Activated naive CD4-positive, alpha-beta T cell treated with Interleukin-2 at 50 U/mL for 16 hours (primary cell): ENCODE results near the gene MMEL1.

ENCODE experiments used
- DNase-seq: peaks from one replicate; pipeline ENCODE4 v3.0.0-alpha.2; 2020

The MMEL1 gene

DNA sequence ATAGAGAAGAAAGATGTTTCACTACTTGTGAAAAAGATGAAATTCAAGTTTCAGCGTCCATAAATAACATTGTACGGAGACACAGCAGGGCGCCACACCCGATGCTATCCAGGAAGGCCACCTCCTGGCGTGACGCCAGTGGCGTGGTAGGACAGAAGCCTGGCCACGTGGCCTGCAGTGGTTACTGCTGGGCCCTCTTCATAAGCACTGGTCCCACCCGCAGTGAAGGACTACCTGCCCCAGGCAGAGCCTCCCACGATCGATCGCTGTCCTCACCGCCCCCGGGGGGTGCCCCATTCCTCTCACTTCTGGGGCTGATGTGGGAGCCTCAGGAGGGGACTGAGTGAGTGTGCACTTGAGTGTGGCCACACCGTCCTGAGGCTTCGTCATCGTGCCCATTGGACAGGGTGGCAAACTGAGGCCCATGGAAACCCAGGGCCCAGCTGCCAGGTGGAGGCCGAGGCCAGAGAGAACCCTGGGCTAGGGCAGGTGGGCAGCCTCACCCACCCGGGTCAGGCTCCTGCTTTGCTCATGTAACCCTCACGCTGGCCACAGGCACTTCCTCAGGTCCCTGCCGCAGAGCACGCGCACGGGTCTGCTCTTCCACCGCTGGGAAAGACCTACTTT is 91.1 kb downstream of the MMEL1 start:
- no peak for DNase-seq

DNA sequence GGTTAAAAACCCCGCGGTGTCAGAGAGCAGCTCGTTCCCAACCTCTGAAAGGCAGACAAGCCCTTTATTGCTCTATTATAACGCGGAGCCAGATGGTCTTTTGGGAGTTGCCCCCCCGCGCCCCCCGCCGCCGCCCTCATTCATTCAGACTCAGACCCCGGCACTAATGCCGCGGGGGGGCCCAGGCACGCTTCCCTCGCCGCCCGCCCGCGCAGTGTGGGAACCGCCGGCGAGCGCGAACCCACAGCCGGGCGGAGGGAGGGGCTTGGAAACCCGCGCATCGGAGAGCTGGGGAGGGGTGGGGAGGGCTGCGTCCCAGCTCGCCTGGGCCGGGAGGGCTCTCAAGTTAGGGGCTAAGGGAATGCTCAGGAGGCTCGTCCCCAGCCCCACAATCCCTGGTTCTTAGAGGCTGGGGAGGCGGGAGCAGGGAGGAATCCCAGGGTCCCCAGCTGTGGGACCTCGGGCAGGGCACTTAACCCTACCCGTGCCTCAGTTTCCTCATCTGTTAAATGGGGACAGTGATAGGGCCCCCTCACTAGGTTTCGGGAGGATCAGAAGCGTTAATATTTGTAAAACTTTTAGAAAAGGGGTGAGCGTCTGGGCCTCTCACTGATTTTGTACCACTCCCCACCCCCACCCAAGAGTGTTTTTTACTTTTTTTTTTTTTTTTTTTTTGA is 91.9 kb downstream of the MMEL1 start:
- no peak for DNase-seq
